ENCODE results near the gene OSM.
A peak's percentile ranks its signal among the peaks of the same experiment; 100 is the strongest.

The OSM gene

DNA sequence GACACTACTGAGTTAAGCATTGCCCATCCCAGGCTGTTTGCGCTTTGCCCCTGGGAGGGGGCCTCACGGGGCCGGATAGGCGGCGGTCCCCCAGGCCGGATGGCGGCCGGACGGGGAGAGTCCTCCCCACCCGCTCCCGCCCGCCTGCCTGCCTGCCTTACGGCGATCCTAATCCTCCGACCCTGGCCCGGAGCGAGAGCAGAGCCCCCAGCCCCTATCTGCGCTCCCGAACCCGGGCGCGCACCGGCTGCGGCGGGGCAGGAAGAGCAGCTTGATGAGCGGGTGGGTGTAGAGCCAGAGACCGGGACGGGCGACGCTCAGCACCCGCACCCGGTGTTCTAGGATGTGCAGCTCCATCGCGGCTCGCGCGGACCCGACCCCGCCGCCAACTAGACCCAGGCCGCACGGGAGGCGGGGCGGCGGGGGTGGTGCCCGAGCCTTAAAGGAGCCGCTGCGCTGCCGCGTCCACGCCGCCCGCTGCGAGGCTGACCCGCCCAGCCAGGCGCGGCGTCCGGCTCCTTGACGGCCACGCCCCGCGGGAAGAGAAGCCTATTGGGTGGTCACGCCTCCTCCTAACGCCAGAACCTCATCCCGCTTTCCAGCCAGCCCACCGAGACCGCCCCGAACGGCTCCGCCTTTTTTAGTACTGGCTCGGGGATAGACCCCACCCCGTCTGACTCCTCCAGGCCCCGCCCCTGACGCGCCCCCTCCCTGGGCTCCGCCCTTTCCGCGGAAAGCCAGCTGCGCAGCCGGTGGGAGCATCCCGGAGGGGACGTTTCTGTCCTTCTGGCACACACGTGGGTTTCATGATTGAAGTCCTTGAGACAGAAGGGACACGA lies 22.7 kb upstream of the OSM start, which contains the start of gene CASTOR1 (continued):
- TF ChIP-seq, protein P1, sequence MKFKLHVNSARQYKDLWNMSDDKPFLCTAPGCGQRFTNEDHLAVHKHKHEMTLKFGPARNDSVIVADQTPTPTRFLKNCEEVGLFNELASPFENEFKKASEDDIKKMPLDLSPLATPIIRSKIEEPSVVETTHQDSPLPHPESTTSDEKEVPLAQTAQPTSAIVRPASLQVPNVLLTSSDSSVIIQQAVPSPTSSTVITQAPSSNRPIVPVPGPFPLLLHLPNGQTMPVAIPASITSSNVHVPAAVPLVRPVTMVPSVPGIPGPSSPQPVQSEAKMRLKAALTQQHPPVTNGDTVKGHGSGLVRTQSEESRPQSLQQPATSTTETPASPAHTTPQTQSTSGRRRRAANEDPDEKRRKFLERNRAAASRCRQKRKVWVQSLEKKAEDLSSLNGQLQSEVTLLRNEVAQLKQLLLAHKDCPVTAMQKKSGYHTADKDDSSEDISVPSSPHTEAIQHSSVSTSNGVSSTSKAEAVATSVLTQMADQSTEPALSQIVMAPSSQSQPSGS (tag by site-specific recombination; IDR thresholded peaks at IDR 0.05; ENCODE audit: low read depth) = no peak
- TF ChIP-seq ZBTB7A (tag by site-specific recombination; IDR thresholded peaks at IDR 0.05; ENCODE audit: low read depth) (0 out of 2 replicates have a peak, but pooled peaks have one; percentile 57), ZNF792 (tag by site-specific recombination; IDR thresholded peaks at IDR 0.05) (no peak), SETDB1 (IDR thresholded peaks at IDR 0.05; ENCODE audit: insufficient read length, low read length) (no peak), ZNF248 (tag by site-specific recombination; IDR thresholded peaks at IDR 0.05) (no peak), ZNF677 (tag by site-specific recombination; IDR thresholded peaks at IDR 0.05) (no peak), ZNF174 (tag by site-specific recombination; IDR thresholded peaks at IDR 0.05) (no peak), ZNF302 (tag by site-specific recombination; IDR thresholded peaks at IDR 0.05; ENCODE audit: low read depth) (no peak), ZNF324 (tag by site-specific recombination; IDR thresholded peaks at IDR 0.05) (no peak), ZNF391 (tag by site-specific recombination; IDR thresholded peaks at IDR 0.05; ENCODE audit: borderline replicate concordance, low read depth) (no peak), WT1 (tag by site-specific recombination; IDR thresholded peaks at IDR 0.05) (no peak), YY2 (tag by site-specific recombination; IDR thresholded peaks at IDR 0.05) (no peak), ZNF510 (tag by site-specific recombination; IDR thresholded peaks at IDR 0.05; ENCODE audit: insufficient replicate concordance) (no peak), ZNF223 (tag by site-specific recombination; IDR thresholded peaks at IDR 0.05) (no peak), KLF1 (tag by site-specific recombination; IDR thresholded peaks at IDR 0.05) (peak; percentile 85), ZNF623 (tag by site-specific recombination; IDR thresholded peaks at IDR 0.05) (no peak), ZNF24 (tag by site-specific recombination; IDR thresholded peaks at IDR 0.05) (no peak), CTCF (tag by site-specific recombination; IDR thresholded peaks at IDR 0.05) (no peak), ZNF660 (tag by site-specific recombination; IDR thresholded peaks at IDR 0.05) (no peak), OVOL3 (tag by site-specific recombination; IDR thresholded peaks at IDR 0.05) (no peak), ZNF645 (tag by site-specific recombination; IDR thresholded peaks at IDR 0.05) (no peak), ZBTB17 (tag by site-specific recombination; IDR thresholded peaks at IDR 0.05) (peak; percentile 92), ZNF23 (tag by site-specific recombination; IDR thresholded peaks at IDR 0.05; ENCODE audit: borderline replicate concordance) (no peak), SP2 (tag by site-specific recombination; IDR thresholded peaks at IDR 0.05) (peak; percentile 96), MEIS1 (CRISPR knock-in tag; IDR thresholded peaks at IDR 0.05; ENCODE audit: borderline replicate concordance) (no peak), ZNF133 (tag by site-specific recombination; IDR thresholded peaks at IDR 0.05) (no peak), ZNF626 (tag by site-specific recombination; IDR thresholded peaks at IDR 0.05) (no peak), ZNF843 (tag by site-specific recombination; IDR thresholded peaks at IDR 0.05) (no peak)
- TF ChIP-seq, protein P2, sequence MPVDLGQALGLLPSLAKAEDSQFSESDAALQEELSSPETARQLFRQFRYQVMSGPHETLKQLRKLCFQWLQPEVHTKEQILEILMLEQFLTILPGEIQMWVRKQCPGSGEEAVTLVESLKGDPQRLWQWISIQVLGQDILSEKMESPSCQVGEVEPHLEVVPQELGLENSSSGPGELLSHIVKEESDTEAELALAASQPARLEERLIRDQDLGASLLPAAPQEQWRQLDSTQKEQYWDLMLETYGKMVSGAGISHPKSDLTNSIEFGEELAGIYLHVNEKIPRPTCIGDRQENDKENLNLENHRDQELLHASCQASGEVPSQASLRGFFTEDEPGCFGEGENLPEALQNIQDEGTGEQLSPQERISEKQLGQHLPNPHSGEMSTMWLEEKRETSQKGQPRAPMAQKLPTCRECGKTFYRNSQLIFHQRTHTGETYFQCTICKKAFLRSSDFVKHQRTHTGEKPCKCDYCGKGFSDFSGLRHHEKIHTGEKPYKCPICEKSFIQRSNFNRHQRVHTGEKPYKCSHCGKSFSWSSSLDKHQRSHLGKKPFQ (tag by site-specific recombination; IDR thresholded peaks at IDR 0.05) = no peak
- TF ChIP-seq, protein P3, sequence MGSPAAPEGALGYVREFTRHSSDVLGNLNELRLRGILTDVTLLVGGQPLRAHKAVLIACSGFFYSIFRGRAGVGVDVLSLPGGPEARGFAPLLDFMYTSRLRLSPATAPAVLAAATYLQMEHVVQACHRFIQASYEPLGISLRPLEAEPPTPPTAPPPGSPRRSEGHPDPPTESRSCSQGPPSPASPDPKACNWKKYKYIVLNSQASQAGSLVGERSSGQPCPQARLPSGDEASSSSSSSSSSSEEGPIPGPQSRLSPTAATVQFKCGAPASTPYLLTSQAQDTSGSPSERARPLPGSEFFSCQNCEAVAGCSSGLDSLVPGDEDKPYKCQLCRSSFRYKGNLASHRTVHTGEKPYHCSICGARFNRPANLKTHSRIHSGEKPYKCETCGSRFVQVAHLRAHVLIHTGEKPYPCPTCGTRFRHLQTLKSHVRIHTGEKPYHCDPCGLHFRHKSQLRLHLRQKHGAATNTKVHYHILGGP (tag by site-specific recombination; IDR thresholded peaks at IDR 0.05) = no peak
- TF ChIP-seq, protein P4, sequence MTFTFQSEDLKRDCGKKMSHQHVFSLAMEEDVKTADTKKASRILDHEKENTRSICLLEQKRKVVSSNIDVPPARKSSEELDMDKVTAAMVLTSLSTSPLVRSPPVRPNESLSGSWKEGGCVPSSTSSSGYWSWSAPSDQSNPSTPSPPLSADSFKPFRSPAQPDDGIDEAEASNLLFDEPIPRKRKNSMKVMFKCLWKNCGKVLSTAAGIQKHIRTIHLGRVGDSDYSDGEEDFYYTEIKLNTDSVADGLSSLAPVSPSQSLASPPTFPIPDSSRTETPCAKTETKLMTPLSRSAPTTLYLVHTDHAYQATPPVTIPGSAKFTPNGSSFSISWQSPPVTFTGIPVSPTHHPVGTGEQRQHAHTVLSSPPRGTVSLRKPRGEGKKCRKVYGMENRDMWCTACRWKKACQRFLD (tag by site-specific recombination; IDR thresholded peaks at IDR 0.05) = no peak
